Muscle layer of colon (tissue), 2 donors: ENCODE data around the gene RING1.

Source experiments
- H3K27ac ChIP-seq: one replicate; pipeline ENCODE4 v1.7.0; 2013; ENCODE audit warnings: low read depth, mild to moderate bottlenecking, low read length, moderate library complexity
- H3K27me3 ChIP-seq, 2 donors: one replicate each; pipeline ENCODE4 v1.7.0; 2013; ENCODE audit warnings: low read length in 2 of 2, mild to moderate bottlenecking in 2 of 2; ENCODE audit not compliant: insufficient read depth in 2 of 2, control insufficient read depth in 1 of 2
- H3K36me3 ChIP-seq: one replicate; pipeline ENCODE4 v1.7.0; 2013; ENCODE audit warnings: mild to moderate bottlenecking, low read length; ENCODE audit not compliant: insufficient read depth
- H3K4me1 ChIP-seq: one replicate; pipeline ENCODE4 v1.7.0; 2013; ENCODE audit warnings: mild to moderate bottlenecking, low read length; ENCODE audit not compliant: insufficient read depth
- H3K4me3 ChIP-seq, 2 donors: one replicate each; pipeline ENCODE4 v1.7.0; 2013; ENCODE audit warnings: low read length in 2 of 2, low read depth in 1 of 2, mild to moderate bottlenecking in 1 of 2, moderate library complexity in 1 of 2
- H3K9ac ChIP-seq: one replicate; pipeline ENCODE4 v1.7.0; 2013; ENCODE audit warnings: low read length
- H3K9me3 ChIP-seq: one replicate; pipeline ENCODE4 v1.7.0; 2013; ENCODE audit warnings: mild to moderate bottlenecking, low read length
- donor health status: abdominal sarcoma.
- donor health status: Adenocarcinoma of cecum.

RING1 gene

GRCh38 chr6:33174784-33175183 is 33.5 kb upstream of the RING1 start:
- H3K27me3 ChIP-seq = no peaks in the 10 kb centered on the region
- H3K27ac ChIP-seq = no peak overlapping the region
- no peak overlapping the region for H3K9ac ChIP-seq
- H3K9me3 ChIP-seq = no peaks in the 10 kb centered on the region
- no peaks in the 10 kb centered on the region for H3K4me1 ChIP-seq
- no peaks in the 10 kb centered on the region for H3K36me3 ChIP-seq
- H3K4me3 ChIP-seq = no peak overlapping the region

GRCh38 chr6:33175436-33176069 is 32.7 kb upstream of the RING1 start:
- H3K27ac ChIP-seq = no peak overlapping the region
- no peaks in the 10 kb centered on the region for H3K27me3 ChIP-seq
- H3K4me1 ChIP-seq = no peaks in the 10 kb centered on the region
- H3K9me3 ChIP-seq = no peaks in the 10 kb centered on the region
- H3K36me3 ChIP-seq = no peaks in the 10 kb centered on the region
- no peak overlapping the region for H3K9ac ChIP-seq
- H3K4me3 ChIP-seq = no peak overlapping the region

- H3K9me3 ChIP-seq = no peaks in the 10 kb centered on the region
- no peak overlapping the region for H3K4me3 ChIP-seq
- H3K27me3 ChIP-seq = no peaks in the 10 kb centered on the region
- H3K27ac ChIP-seq = no peak overlapping the region
- H3K9ac ChIP-seq = no peak overlapping the region
- H3K36me3 ChIP-seq = no peaks in the 10 kb centered on the region
- no peaks in the 10 kb centered on the region for H3K4me1 ChIP-seq
Measured at GRCh38 chr6:33176906-33177305, 31.4 kb upstream of the RING1 start.

- H3K9ac ChIP-seq = no peak overlapping the region
- no peak overlapping the region for H3K27ac ChIP-seq
- no peaks in the 10 kb centered on the region for H3K36me3 ChIP-seq
- no peaks in the 10 kb centered on the region for H3K27me3 ChIP-seq
- no peaks in the 10 kb centered on the region for H3K9me3 ChIP-seq
- no peak overlapping the region for H3K4me3 ChIP-seq
- H3K4me1 ChIP-seq = no peaks in the 10 kb centered on the region
Measured at GRCh38 chr6:33177552-33178446, 30.5 kb upstream of the RING1 start.

- no peaks in the 10 kb centered on the region for H3K4me1 ChIP-seq
- H3K9me3 ChIP-seq = no peaks in the 10 kb centered on the region
- no peak overlapping the region for H3K27ac ChIP-seq
- H3K4me3 ChIP-seq = no peak overlapping the region
- H3K27me3 ChIP-seq = no peaks in the 10 kb centered on the region
- no peak overlapping the region for H3K9ac ChIP-seq
- H3K36me3 ChIP-seq = no peaks in the 10 kb centered on the region
Measured at GRCh38 chr6:33178755-33179475, 29.4 kb upstream of the RING1 start.

GRCh38 chr6:33181141-33181540 is 27.2 kb upstream of the RING1 start:
- no peaks in the 10 kb centered on the region for H3K4me1 ChIP-seq
- H3K9me3 ChIP-seq = no peaks in the 10 kb centered on the region
- peaks cover 0 to 11% of the 10 kb centered on the region in 2 donors for H3K27me3 ChIP-seq
- no peak overlapping the region for H3K4me3 ChIP-seq
- H3K36me3 ChIP-seq = no peaks in the 10 kb centered on the region
- no peak overlapping the region for H3K9ac ChIP-seq
- no peak overlapping the region for H3K27ac ChIP-seq

- peaks cover 0 to 11% of the 10 kb centered on the region in 2 donors for H3K27me3 ChIP-seq
- H3K4me3 ChIP-seq = no peak overlapping the region
- H3K9me3 ChIP-seq = no peaks in the 10 kb centered on the region
- H3K9ac ChIP-seq = no peak overlapping the region
- H3K36me3 ChIP-seq = no peaks in the 10 kb centered on the region
- no peaks in the 10 kb centered on the region for H3K4me1 ChIP-seq
- no peak overlapping the region for H3K27ac ChIP-seq
Measured at GRCh38 chr6:33183071-33183683, 25.1 kb upstream of the RING1 start.

GRCh38 chr6:33185190-33185589 is 23.1 kb upstream of the RING1 start:
- no peaks in the 10 kb centered on the region for H3K36me3 ChIP-seq
- H3K9ac ChIP-seq = no peak overlapping the region
- no peak overlapping the region for H3K27ac ChIP-seq
- H3K27me3 ChIP-seq = peaks cover 0 to 11% of the 10 kb centered on the region in 2 donors
- H3K9me3 ChIP-seq = no peaks in the 10 kb centered on the region
- no peaks in the 10 kb centered on the region for H3K4me1 ChIP-seq
- no peak overlapping the region for H3K4me3 ChIP-seq

- H3K4me3 ChIP-seq = no peak overlapping the region
- H3K36me3 ChIP-seq = no peaks in the 10 kb centered on the region
- no peaks in the 10 kb centered on the region for H3K9me3 ChIP-seq
- peaks cover 0 to 13% of the 10 kb centered on the region in 2 donors for H3K27me3 ChIP-seq
- no peaks in the 10 kb centered on the region for H3K4me1 ChIP-seq
- no peak overlapping the region for H3K9ac ChIP-seq
- no peak overlapping the region for H3K27ac ChIP-seq
Measured at GRCh38 chr6:33185654-33186187, 22.6 kb upstream of the RING1 start.

GRCh38 chr6:33187809-33188208 is 20.5 kb upstream of the RING1 start:
- H3K27ac ChIP-seq = no peak overlapping the region
- H3K27me3 ChIP-seq = peaks cover 7 to 27% of the 10 kb centered on the region in 2 donors
- peaks cover 4% of the 10 kb centered on the region for H3K4me1 ChIP-seq
- no peaks in the 10 kb centered on the region for H3K9me3 ChIP-seq
- H3K9ac ChIP-seq = no peak overlapping the region
- H3K4me3 ChIP-seq = no peak overlapping the region
- no peaks in the 10 kb centered on the region for H3K36me3 ChIP-seq

GRCh38 chr6:33189164-33189563 is 19.1 kb upstream of the RING1 start:
- Histone ChIP-seq H3K4me3 (no peak overlapping the region), H3K27me3 (peaks cover 7 to 26% of the 10 kb centered on the region in 2 donors), H3K4me1 (peaks cover 5% of the 10 kb centered on the region), H3K9me3 (no peaks in the 10 kb centered on the region), H3K27ac (no peak overlapping the region), H3K9ac (no peak overlapping the region), H3K36me3 (peaks cover 2% of the 10 kb centered on the region)
